Stimulated activated CD4-positive, alpha-beta T cell treated with anti-CD3 and anti-CD28 coated beads, Interleukin-15, amount 100 ng/mL, for 24 hours (primary cell): ENCODE results near the gene ZNF532.

Experiments
- DNase-seq: peaks from one replicate; pipeline ENCODE4 v3.0.0-alpha.2; 2020

ZNF532 gene

GRCh38 chr18:58870130-58870529 lies 5.5 kb downstream of the ZNF532 start:
- DNase-seq = no peak

GRCh38 chr18:58870621-58871020 lies 5.9 kb downstream of the ZNF532 start:
- DNase-seq = no peak

- no peak for DNase-seq
These were observed 7.1 kb downstream of the ZNF532 start for GRCh38 chr18:58871514-58872420.

GRCh38 chr18:58878640-58879039 lies 14.0 kb downstream of the ZNF532 start:
- DNase-seq = no peak

DNA sequence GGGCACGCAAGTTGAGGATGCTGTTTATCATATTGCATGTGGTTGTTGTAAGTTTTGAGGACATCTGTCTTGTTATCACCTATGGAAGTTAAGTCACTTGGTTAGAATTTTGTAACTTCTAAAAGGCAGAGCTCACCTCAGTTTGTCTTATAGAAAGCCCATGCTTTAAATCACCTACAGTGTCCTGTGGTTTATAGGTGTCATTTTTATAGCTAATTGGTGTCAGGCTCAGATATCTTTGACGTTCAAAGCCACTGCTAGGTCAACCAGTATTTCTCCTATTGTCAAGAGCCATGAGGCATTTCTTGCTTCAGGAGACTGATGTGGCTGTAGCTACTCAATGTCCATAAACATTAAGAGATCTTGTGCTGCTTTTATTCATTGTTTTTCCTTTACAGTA lies 16.8 kb downstream of the ZNF532 start:
- DNase-seq = no peak

DNA sequence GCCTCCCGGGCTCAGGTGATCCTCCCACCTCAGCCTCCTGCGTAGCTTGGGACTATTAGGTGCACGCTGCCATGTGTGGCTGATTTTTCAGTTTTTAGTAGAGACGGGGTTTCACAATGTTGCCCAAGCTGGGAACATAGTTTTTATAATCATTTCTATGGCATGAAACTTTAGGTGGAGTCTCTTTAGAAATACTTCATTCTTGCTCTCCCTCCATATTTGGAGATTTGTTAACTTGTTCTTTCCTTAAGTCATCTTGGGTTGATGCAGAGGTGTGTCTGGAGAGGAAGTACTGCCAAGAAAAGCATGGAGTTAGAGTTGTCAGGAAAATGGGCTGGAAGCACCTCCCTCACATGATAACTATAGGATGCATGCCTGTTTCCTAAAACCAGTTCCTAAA lies 17.4 kb downstream of the ZNF532 start:
- no peak for DNase-seq

DNA sequence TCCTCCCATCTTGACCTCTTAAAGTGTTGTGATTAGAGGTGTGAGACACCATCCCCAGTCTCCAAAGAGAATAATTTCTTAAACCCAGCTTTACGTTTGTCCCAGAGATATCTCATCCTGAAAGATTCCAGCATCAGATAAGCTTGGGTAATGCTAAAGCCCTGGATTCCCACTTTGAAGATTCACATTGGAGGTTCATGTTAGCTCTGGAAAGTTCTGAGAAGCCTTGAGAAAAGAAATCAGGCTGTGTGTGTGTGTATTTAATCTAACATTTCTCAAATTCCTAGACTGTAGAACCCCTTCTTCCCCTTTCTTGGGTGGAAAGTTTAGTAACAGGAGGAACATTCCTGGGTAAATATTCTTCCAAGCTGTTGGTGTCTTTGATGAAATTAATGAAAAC lies 18.0 kb downstream of the ZNF532 start:
- DNase-seq = no peak

DNA sequence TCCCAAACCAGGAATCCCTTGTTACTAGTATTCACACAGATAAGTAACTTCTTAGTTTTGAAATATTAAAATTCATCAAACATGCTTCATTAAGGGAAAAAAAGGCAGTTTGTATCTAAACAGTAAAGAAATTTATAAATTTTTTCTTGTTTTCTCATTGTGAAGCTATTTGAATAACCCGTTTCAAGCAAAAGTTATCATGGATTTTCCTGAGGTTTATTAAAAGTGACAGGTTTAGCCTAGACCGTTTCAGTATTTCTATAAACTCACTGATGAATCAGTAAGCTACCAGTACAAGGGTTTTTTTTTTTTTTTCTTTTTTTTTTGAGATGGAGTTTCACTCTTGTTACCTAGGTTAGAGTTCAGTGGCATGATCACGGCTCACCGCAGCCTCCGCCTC lies 20.0 kb downstream of the ZNF532 start:
- DNase-seq = no peak

GRCh38 chr18:58886431-58886830 lies 21.8 kb downstream of the ZNF532 start:
- no peak for DNase-seq

DNA sequence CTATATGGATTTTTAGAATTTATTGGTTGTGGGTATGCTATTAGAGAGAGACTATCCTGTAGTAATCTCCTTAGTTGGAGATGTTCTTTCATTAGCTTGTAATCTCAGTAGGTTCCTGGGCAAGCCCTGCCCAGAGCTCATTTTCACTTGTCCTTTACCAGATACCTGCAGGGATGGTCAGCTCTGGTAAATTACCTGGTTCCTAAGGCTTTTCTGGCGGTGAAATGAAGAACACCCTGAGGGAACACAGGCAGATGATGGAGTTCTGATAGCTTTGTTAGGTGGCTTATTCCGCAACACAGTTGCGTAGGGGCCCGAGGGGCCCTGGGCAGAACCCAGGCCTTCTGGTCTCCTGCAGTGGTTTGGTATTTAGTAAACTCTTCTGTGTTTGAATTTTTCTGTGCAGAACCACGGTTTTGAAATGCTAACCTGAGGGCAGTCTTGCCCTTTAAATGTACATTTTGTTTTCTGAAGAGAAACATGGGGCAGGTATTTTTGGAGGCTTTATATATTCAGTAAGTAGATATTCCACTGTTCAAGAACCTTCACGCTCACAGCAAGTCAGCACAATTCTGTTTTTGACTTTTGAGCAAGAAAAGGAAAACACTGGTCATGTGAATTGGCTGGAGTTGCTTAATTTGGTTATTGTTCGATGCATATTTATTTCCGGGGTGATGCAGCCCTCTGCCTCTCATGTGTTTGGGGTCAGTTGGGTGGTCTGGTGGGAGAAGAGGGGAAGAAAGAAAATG lies 22.4 kb downstream of the ZNF532 start:
- no peak for DNase-seq

DNA sequence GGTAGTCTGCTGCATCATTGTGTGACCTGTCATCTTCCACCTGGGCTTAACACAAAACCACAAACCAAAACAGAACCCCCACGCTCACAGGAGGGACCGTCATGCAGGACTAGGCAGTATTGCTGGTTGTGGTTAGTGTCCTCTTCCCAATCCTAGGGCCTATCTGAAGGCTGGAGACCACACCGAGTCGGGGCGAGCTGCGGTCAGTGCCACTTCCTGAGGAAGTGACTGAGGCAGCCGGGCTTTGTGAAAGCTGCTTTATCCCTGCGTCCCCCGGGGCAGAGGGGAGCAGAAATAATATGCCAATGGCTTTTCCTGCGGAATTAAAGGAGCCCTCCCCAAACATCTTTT lies 22.9 kb downstream of the ZNF532 start:
- DNase-seq = peak; percentile 37

- DNase-seq = no peak
These were observed 27.1 kb downstream of the ZNF532 start for GRCh38 chr18:58891776-58892175.

- no peak for DNase-seq
These were observed 27.8 kb downstream of the ZNF532 start for GRCh38 chr18:58892488-58892887.

DNA sequence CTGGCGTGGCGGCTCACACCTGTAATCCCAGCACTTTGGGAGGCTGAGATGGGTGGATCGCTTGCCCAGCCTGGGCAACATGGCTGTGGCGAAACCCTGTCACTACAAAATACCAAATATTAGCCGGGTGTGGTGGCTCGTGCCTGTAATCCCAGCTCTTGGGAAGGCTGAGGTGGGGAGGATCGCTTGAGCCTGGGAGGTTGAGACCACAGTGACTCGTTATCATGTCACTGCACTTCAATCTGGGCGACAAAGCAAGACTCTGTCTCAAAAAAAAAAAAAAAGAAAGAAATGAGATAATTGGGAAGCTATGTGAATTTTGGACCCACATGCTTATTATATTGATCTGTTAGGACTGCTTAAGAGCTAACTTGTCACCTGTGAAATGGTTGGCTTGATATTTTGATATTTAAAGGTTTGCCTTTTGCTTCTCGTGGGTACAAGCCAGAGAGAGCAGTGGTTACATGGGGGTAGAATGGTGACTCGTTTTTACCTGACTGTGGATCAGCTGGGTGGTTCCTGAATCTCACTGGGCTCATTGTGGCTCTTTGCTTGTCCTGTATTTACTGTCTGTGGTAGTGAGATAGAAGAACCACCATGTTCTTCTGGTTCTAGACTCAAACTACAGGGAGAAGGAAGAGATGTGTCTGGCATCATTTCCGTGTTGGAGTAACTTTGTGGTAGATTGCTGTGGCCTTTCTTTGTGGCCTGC lies 28.9 kb downstream of the ZNF532 start:
- peak; percentile 6 for DNase-seq

DNA sequence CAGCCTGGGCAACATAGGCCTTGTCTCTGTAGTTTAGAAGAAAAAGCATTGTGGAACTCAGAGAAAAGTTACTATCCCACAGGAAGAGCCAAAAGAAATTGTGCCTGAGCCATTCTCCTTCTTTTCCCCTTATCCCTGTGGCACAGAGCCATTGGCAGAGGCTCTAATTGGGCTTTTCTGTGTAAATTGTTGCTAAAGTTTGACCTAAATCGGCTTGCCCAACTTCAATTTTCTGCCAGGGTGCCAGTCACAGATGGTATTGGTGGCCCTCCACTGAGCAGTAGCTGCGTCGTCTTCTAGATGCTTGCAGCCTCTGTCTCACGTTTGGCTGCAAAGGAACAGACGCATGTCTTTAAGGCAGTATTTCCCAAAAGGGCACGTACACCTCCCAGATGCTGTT lies 30.3 kb downstream of the ZNF532 start:
- no peak for DNase-seq

- DNase-seq = no peak
These were observed 30.7 kb downstream of the ZNF532 start for GRCh38 chr18:58895385-58895784.

DNA sequence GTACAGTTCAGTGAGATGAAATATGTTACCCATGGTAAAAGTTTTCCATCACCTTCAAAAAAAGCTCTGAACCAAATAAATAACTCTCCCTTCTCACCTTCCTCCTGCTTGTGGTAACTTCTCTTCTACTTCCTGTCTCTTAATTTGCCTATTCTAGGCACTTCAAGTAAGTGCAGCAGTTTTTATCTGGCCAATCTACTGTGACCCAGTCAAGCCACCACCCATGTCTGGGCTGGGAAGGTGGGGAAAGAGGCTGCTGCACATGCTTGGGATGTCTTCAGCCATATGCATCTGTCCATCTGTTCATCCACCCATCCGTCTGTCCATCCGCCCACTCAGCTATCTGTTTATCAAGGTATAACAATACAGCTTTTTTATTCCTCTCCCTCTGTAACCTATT lies 31.6 kb downstream of the ZNF532 start:
- no peak for DNase-seq

- no peak for DNase-seq
These were observed 32.2 kb downstream of the ZNF532 start for GRCh38 chr18:58896734-58897508.

DNA sequence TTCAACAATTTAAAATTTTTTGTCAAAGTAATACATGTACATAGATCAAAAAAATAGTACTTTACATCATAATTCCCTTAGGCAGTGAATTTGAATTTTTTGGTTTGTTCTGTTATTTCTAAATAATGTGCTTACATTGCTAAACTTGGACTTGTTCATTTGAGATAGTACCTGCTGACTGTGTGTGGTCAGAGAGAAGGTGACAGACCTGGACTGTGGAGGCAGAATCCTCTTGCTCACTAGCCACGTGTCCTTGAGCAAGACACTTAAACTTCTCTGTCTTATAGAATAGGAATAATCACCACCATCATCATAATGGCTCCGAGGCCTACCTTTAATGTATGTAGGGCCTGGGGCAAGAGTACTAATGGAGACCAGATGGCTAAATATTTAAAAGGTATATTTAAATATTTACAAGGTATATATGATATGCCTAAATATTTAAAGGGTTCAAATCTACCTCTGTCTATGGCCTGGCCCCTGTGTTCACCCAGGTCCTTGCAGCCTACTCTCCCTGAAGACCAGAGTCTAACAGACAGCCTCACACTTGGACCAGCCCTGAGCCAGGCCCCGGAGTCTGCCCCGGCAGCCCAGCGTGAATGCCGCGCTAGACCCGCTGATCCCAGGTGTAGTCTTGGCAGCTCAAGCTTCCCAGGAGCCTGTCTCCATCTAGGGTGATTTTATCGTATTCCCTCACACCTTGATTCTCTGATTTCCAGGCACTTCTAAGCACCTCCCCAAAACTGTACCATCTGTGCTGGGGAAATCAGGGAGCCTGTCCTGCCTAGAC lies 33.5 kb downstream of the ZNF532 start:
- DNase-seq = no peak

- no peak for DNase-seq
These were observed 35.5 kb downstream of the ZNF532 start for GRCh38 chr18:58900015-58900649.

GRCh38 chr18:58901143-58901542 lies 36.5 kb downstream of the ZNF532 start:
- DNase-seq = no peak

DNA sequence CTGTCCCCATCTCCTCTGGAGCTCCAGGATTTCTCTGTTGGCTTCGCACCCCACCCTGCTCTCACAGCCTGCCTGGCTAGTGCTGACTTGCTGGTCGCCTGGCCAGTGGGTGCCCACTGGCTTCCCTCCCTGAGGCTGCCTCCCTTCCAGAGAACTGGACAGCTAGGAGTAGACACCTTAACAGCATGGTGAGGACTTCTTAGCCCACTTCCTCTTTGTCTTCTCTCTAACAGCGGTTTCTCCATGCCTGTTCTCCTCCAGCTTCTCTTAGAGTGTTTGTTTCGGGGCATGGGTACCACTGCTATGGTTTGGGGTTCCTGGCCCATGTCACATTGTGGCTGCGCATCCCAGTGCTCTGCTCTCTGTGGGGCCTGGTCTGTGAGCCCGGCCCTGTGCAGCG lies 37.1 kb downstream of the ZNF532 start:
- no peak for DNase-seq
